DOHH2 (cell line): Measurements from ENCODE around the gene DTYMK.

ENCODE experiments used
- H3F3A ChIP-seq: fragments of 200-600 bp; sonication (generic), shearing (Covaris generic); 2 replicates; pipeline ENCODE4 v1.6.0; 2016; ENCODE audit warnings: antibody characterized with exemption, mild to moderate bottlenecking; ENCODE audit not compliant: control insufficient read depth, insufficient read depth
- H3K27ac ChIP-seq: fragments of 200-600 bp; sonication (generic); 2 replicates; pipeline ENCODE4 v1.5.1; 2014; ENCODE audit warnings: low read depth, mild to moderate bottlenecking, low read length, moderate library complexity
- H3K27me3 ChIP-seq: fragments of 200-600 bp; sonication (generic); 2 replicates; pipeline ENCODE4 v1.6.1; 2014; ENCODE audit warnings: mild to moderate bottlenecking, low read length, mixed read lengths; ENCODE audit not compliant: control insufficient read depth
- H3K36me3 ChIP-seq: fragments of 200-600 bp; sonication (generic); 2 replicates; pipeline ENCODE4 v1.6.1; 2014; ENCODE audit warnings: mild to moderate bottlenecking, low read length, moderate library complexity, mixed read lengths; ENCODE audit not compliant: control insufficient read depth
- H3K4me1 ChIP-seq: fragments of 200-600 bp; sonication (generic); 2 replicates; pipeline ENCODE4 v1.6.1; 2014; ENCODE audit warnings: mild to moderate bottlenecking, low read length, mixed read lengths; ENCODE audit not compliant: control insufficient read depth
- H3K4me2 ChIP-seq: fragments of 200-600 bp; sonication (generic); 2 replicates; pipeline ENCODE4 v1.6.0; 2014; ENCODE audit warnings: mild to moderate bottlenecking, low read length, moderate library complexity
- H3K4me3 ChIP-seq: fragments of 200-600 bp; sonication (generic); 2 replicates; pipeline ENCODE4 v1.5.1; 2014; ENCODE audit warnings: mild to moderate bottlenecking, low read length, mixed read lengths
- H3K79me2 ChIP-seq: fragments of 200-600 bp; sonication (generic); 2 replicates; pipeline ENCODE4 v1.6.1; 2014; ENCODE audit warnings: mild to moderate bottlenecking, low read length, mixed read lengths; ENCODE audit not compliant: control insufficient read depth
- H3K9me2 ChIP-seq: fragments of 200-600 bp; sonication (generic); replicated peaks from 2 replicates; pipeline ENCODE4 v1.6.1; 2014; ENCODE audit warnings: mild to moderate bottlenecking, low read length, mixed read lengths; ENCODE audit not compliant: control insufficient read depth
- H3K9me3 ChIP-seq: fragments of 200-600 bp; sonication (generic); 2 replicates; pipeline ENCODE4 v1.6.1; 2014; ENCODE audit warnings: antibody characterized with exemption, low read length, mixed read lengths; ENCODE audit not compliant: control insufficient read depth, insufficient read depth
- H4K20me1 ChIP-seq: fragments of 200-600 bp; sonication (generic); 2 replicates; pipeline ENCODE4 v1.6.0; 2014; ENCODE audit warnings: low read depth, mild to moderate bottlenecking, antibody characterized with exemption, low read length, moderate library complexity; ENCODE audit not compliant: control insufficient read depth, insufficient read depth
- CTCF ChIP-seq: fragments of 200-600 bp; sonication (generic); IDR thresholded peaks from one replicate; pipeline ENCODE4 v1.5.1; 2014; ENCODE audit warnings: antibody characterized with exemption, mild to moderate bottlenecking, low read depth, low read length; ENCODE audit not compliant: poor library complexity, severe bottlenecking
- EZH2phosphoT487 ChIP-seq: fragments of 200-600 bp; sonication (generic); IDR thresholded peaks from 2 replicates; pipeline ENCODE4 v1.6.1; 2017; ENCODE audit warnings: borderline replicate concordance, mild to moderate bottlenecking, antibody characterized with exemption, low read length, moderate library complexity, mixed read lengths

DTYMK gene

GRCh38 chr2:241726459-241726858 lies 39.8 kb upstream of the DTYMK start:
- Histone ChIP-seq H3F3A (no peaks in the 10 kb centered on the region; the same call in 1 of the 2 replicates), H3K27me3 (no peaks in the 10 kb centered on the region), H3K36me3 (peaks cover 38% of the 10 kb centered on the region), H3K4me1 (no peaks in the 10 kb centered on the region), H4K20me1 (no peaks in the 10 kb centered on the region), H3K9me3 (peaks cover 9% of the 10 kb centered on the region; the same call in 1 of the 2 replicates), H3K4me2 (no peak overlapping the region), H3K4me3 (no peak overlapping the region), H3K79me2 (no peaks in the 10 kb centered on the region), H3K9me2 (no peaks in the 10 kb centered on the region), H3K27ac (no peak overlapping the region)
- TF ChIP-seq CTCF = no peak
- TF ChIP-seq EZH2phosphoT487 = no peak

GRCh38 chr2:241724975-241725870 lies 38.6 kb upstream of the DTYMK start:
- H3K9me3 ChIP-seq = peaks cover 9% of the 10 kb centered on the region; the same call in 1 of the 2 replicates
- no peak overlapping the region for H3K4me3 ChIP-seq
- no peaks in the 10 kb centered on the region; the same call in 1 of the 2 replicates for H3F3A ChIP-seq
- no peaks in the 10 kb centered on the region for H3K4me1 ChIP-seq
- H3K79me2 ChIP-seq = no peaks in the 10 kb centered on the region
- peaks cover 51% of the 10 kb centered on the region for H3K36me3 ChIP-seq
- H3K4me2 ChIP-seq = no peak overlapping the region
- TF ChIP-seq EZH2phosphoT487 (no peak), CTCF (no peak)
- H3K27me3 ChIP-seq = no peaks in the 10 kb centered on the region
- no peaks in the 10 kb centered on the region for H3K9me2 ChIP-seq
- H4K20me1 ChIP-seq = no peaks in the 10 kb centered on the region
- H3K27ac ChIP-seq = no peak overlapping the region

- no peaks in the 10 kb centered on the region for H3K9me2 ChIP-seq
- peaks cover 9% of the 10 kb centered on the region; the same call in 1 of the 2 replicates for H3K9me3 ChIP-seq
- no peaks in the 10 kb centered on the region for H3K27me3 ChIP-seq
- H3K27ac ChIP-seq = no peak overlapping the region
- no peaks in the 10 kb centered on the region; the same call in 1 of the 2 replicates for H3F3A ChIP-seq
- no peaks in the 10 kb centered on the region for H4K20me1 ChIP-seq
- H3K36me3 ChIP-seq = peaks cover 59% of the 10 kb centered on the region
- no peak overlapping the region for H3K4me2 ChIP-seq
- no peak overlapping the region for H3K4me3 ChIP-seq
- H3K4me1 ChIP-seq = no peaks in the 10 kb centered on the region
- H3K79me2 ChIP-seq = no peaks in the 10 kb centered on the region
- TF ChIP-seq CTCF = peak; percentile 44
- no peak for TF ChIP-seq EZH2phosphoT487
These were observed 37.8 kb upstream of the DTYMK start for GRCh38 chr2:241724259-241724974.
